Measurements from ENCODE around the gene AP5Z1. TPM values are rescaled to one million over a fixed set of nuclear protein-coding genes. Genes with fewer than 3 reads are reported as not detected.
A peak's percentile ranks its signal among the peaks of the same experiment; 100 is the strongest.

AP5Z1 gene
- total and polyA plus RNA-seq, 11 donors = 8.4 to 31.9 (median 13.4) TPM

- DNase-seq (peak in 3 of 5 donors; percentile 51 to 73 (median 60)), ATAC-seq (peak in 3 of 4 donors; percentile 60 to 69 (median 68))
- peaks cover 0 to 58% (median 36%) of the 10 kb centered on the region in 12 donors for H3K4me1 ChIP-seq
These were observed 36.5 kb upstream of the AP5Z1 start for GRCh38 chr7:4738711-4739527.

GRCh38 chr7:4739528-4739992 is 35.9 kb upstream of the AP5Z1 start:
- Histone ChIP-seq H3K27me3 (no peaks in the 10 kb centered on the region), H3K27ac (peak overlapping the region; percentile 31 to 86 (median 77)), H3K36me3 (peaks cover 0 to 33% (median 27%) of the 10 kb centered on the region in 9 donors), H3K4me3 (peak overlapping the region in 10 of 12 donors; percentile 20 to 46 (median 37)), H3K9me3 (no peaks in the 10 kb centered on the region), H3K4me1 (peaks cover 0 to 59% (median 40%) of the 10 kb centered on the region in 12 donors)
- 3 to 15% (median 10%) methylated on average over 6 to 16 of the region's 16 CpGs for WGBS, 4 donors
- intact Hi-C loops (cut with DNase I) = loop anchor here in 3 of 10 donors (2.0 to 5.0 kb wide), 3 partner anchors 15 to 97 kb away; partner anchors contain the start of gene FOXK1 (in 1 of the 3)
- peak; percentile 23 to 70 (median 68) for ATAC-seq
- peak in 3 of 5 donors; percentile 54 to 68 (median 60) for DNase-seq
- TF ChIP-seq, protein P1, sequence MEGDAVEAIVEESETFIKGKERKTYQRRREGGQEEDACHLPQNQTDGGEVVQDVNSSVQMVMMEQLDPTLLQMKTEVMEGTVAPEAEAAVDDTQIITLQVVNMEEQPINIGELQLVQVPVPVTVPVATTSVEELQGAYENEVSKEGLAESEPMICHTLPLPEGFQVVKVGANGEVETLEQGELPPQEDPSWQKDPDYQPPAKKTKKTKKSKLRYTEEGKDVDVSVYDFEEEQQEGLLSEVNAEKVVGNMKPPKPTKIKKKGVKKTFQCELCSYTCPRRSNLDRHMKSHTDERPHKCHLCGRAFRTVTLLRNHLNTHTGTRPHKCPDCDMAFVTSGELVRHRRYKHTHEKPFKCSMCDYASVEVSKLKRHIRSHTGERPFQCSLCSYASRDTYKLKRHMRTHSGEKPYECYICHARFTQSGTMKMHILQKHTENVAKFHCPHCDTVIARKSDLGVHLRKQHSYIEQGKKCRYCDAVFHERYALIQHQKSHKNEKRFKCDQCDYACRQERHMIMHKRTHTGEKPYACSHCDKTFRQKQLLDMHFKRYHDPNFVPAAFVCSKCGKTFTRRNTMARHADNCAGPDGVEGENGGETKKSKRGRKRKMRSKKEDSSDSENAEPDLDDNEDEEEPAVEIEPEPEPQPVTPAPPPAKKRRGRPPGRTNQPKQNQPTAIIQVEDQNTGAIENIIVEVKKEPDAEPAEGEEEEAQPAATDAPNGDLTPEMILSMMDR (IDR thresholded peaks at IDR 0.05) = peak in 11 of 12 donors; percentile 41 to 72 (median 52)
- no peak for TF ChIP-seq POLR2A (IDR thresholded peaks at IDR 0.05)

More at GRCh38 chr7:4738711-4739527, 36.5 kb upstream of the AP5Z1 start:
- peaks cover 0 to 33% (median 27%) of the 10 kb centered on the region in 9 donors for H3K36me3 ChIP-seq
- peak overlapping the region; percentile 31 to 86 (median 77) for H3K27ac ChIP-seq
- no peaks in the 10 kb centered on the region for H3K27me3 ChIP-seq
- no peak for TF ChIP-seq POLR2A (IDR thresholded peaks at IDR 0.05)
- TF ChIP-seq, protein P1 (IDR thresholded peaks at IDR 0.05) = no peak
- WGBS, 4 donors = 24 to 34% (median 30%) methylated on average over 23 of the region's 23 CpGs
- intact Hi-C loops (cut with DNase I) = loop anchor here in 3 of 10 donors (2.0 to 5.0 kb wide), 3 partner anchors 14 to 97 kb away; partner anchors contain the start of gene FOXK1 (in 1 of the 3)
- no peaks in the 10 kb centered on the region for H3K9me3 ChIP-seq
- peak overlapping the region in 11 of 12 donors; percentile 16 to 46 (median 37) for H3K4me3 ChIP-seq

DNA sequence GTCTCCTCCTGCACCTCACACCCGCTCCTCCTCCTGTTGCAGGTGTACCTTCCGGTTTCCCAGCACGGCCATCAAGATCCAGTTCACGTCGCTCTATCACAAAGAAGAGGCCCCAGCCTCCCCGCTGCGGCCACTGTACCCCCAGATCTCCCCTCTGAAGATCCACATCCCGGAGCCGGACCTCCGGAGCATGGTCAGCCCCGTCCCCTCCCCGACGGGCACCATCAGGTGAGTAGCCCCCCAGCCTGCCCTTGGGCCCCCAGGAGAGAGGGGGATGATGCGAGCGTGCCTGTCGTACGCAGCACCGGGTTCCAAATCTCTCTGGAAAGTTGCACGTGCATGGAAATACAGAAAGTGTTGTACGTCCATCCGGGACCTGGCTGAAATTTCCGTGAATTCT is 34.6 kb upstream of the AP5Z1 start:
- peaks cover 4 to 59% (median 45%) of the 10 kb centered on the region in 12 donors for H3K4me1 ChIP-seq
- H3K36me3 ChIP-seq = peaks cover 0 to 33% (median 27%) of the 10 kb centered on the region in 9 donors
- H3K27ac ChIP-seq = no peak overlapping the region
- ATAC-seq (no peak), DNase-seq (no peak)
- H3K9me3 ChIP-seq = no peaks in the 10 kb centered on the region
- WGBS, 4 donors = 92 to 96% (median 93%) methylated on average over 21 to 22 of the region's 22 CpGs
- TF ChIP-seq POLR2A (IDR thresholded peaks at IDR 0.05) = no peak
- TF ChIP-seq, protein P1 (IDR thresholded peaks at IDR 0.05) = no peak
- H3K4me3 ChIP-seq = no peak overlapping the region
- intact Hi-C loops (cut with DNase I) = no loop called here
- H3K27me3 ChIP-seq = no peaks in the 10 kb centered on the region

DNA sequence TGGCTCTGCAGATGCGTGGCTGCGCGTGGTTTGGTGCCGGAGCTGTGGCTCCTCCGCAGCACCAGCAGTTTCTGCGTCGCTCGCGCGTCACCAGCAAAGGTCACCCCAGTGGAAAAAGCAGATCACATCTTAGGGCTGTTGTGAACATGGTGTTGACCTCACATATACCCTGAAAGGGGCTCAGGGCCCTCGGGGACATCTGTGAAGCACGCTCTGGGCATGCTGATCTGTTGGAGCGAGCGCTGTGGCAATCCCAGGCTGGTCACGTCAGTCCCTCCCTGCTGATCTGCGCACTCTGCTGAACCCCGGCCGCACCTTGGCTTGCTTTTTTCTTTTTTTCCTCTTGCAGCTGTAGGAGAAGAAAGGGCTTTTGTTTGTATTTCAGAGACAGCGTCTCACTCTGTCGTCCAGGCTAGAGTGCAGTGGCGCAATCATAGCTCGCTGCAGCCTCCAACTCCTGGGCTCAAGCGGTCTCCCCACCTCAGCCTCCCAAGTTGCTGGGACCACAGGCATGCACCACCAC is 33.3 kb upstream of the AP5Z1 start:
- ATAC-seq (no peak), DNase-seq (no peak)
- Histone ChIP-seq H3K27ac (no peak overlapping the region), H3K4me3 (no peak overlapping the region), H3K9me3 (no peaks in the 10 kb centered on the region), H3K27me3 (no peaks in the 10 kb centered on the region), H3K4me1 (peaks cover 10 to 69% (median 58%) of the 10 kb centered on the region in 12 donors), H3K36me3 (peaks cover 0 to 33% (median 27%) of the 10 kb centered on the region in 9 donors)
- TF ChIP-seq, protein P1 (IDR thresholded peaks at IDR 0.05) = no peak
- no peak for TF ChIP-seq POLR2A (IDR thresholded peaks at IDR 0.05)
- WGBS, 4 donors = 94 to 97% (median 95%) methylated on average over 23 of the region's 23 CpGs
- intact Hi-C loops (cut with DNase I) = no loop called here

All from heart left ventricle (tissue), 16 donors.